Stimulated activated CD4-positive, alpha-beta T cell treated with anti-CD3 and anti-CD28 coated beads, TNF-alpha, amount 100 ng/mL, for 1 hour (primary cell): ENCODE data around the gene PPFIA2.

ENCODE experiments used
- DNase-seq, 3 donors: peaks; one replicate each; pipeline ENCODE4 v3.0.0-alpha.2; 2020; ENCODE audit warnings: low read depth in 3 of 3, low spot score in 1 of 3

PPFIA2 gene

GRCh38 chr12:81359736-81360135, 399.4 kb downstream of the PPFIA2 start:
- no peak for DNase-seq

- no peak for DNase-seq
Observed at GRCh38 chr12:81354327-81354932, 404.7 kb downstream of the PPFIA2 start.

- no peak for DNase-seq
Observed at GRCh38 chr12:81350309-81350708, 408.8 kb downstream of the PPFIA2 start.

GRCh38 chr12:81347404-81347803, 411.7 kb downstream of the PPFIA2 start:
- DNase-seq, result no peak

DNA sequence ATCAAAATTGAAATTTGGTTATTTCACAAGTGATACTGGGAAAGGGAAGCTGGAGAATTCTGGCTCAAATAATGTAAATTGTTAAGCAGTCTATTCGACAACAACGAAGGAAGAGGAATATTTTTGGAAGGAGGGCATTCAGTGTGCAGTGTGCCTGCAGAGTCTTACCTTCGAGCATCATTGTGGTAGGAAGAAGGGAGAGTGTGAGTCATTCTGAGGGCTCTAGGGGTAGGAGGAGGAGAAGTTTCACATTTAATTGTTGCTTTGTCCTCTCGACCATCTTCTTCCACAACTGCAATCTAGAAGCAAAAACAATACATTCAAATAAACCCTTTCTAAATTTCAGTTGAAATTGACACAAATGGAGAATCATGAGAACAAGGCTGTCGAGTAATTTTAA, 418.2 kb downstream of the PPFIA2 start:
- no peak for DNase-seq

DNA sequence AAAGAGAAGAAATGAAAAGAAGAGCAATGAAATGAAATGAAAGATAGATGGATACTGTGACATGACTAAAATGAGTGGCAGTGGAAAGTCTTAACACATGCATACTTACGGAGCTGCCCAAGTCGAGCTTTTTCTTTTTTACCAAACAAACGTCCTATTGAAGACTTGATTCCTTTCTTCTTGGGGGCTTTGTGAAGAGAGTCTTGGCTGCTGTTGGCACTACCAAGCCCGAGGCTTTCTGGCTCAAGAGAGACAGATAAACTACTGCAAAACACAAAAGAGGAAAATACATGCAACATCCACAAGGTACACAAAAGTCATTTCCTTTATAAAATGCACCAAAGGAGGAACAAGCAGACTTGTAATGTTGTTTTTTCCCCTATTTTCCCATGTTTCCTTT, 420.1 kb downstream of the PPFIA2 start:
- no peak for DNase-seq

DNA sequence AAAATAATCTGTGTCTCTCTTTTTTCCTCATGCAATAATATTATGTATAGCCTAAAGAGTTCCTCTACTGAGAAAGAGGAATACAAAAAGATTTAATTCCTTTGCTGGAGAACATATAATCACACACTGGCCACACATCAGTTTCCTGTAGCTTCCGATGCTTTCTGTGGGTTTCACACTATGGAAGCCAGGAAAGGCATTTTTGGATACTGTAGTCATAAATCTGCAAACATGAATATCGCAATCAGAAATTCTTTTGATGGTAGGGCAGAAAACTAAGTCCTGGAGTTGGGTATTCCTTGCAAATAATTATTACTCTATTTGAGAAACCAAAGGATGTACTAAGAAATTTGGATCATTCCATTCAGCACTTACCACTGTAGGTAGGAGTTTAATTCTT, 421.3 kb downstream of the PPFIA2 start:
- DNase-seq, result no peak

DNA sequence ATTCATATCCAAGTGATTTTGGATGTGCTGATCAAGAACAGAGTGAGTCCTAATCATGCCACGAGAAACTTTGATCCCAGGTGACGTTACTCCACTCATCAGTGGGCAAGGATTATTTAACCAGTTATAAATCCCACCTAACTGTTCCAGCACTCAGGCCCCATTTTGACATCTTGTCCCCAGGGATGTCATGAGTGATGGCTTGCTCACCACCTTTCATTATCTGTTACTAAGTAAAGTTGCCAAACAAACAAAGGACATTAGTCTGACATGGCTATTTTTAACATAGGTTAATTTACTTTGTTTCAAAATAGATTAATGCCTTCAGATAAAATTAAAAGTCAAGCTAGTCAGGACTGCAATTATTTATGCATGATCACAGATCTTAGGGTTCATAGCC, 425.3 kb downstream of the PPFIA2 start:
- no peak for DNase-seq

DNA sequence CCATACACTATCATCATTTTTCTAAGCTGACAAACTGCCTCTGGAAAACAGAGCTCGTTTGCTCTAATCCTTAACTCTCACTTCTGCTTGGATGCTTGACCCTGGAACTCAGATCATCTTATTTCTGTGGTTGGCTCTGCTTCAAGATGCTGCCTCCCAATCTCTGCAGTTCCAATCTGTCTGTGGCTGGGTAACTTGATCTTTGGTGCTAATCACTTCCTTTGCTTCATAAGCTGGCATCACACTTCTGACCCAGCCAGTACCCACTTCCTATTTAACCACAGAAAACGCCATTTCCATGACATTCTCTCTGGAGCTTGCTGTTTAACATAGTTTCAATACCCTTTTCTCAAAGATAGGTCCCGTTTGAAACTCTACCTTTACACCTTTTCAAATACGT, 427.1 kb downstream of the PPFIA2 start:
- no peak for DNase-seq

GRCh38 chr12:81330480-81330879, 428.7 kb downstream of the PPFIA2 start:
- DNase-seq, result no peak

DNA sequence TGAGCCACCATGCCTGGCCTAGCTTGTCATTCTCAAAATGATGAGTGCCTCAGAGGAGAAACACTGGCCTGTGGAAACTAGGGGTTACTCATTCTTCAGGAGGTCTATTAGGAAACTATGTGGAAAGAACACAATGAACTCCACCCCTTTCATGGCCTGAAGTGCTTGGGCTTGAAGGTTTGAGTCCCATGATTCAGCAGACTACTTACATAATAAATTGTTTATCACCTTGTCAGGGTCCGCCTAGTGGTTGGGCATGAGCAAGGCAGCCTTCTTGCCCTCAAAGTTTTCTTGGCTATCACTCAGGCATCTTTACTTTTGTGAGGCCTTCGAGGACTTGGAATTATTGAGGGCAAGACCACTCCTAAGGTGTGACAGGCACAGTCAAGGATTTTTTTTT, 430.1 kb downstream of the PPFIA2 start:
- no peak for DNase-seq

GRCh38 chr12:81327425-81327824, 431.7 kb downstream of the PPFIA2 start:
- no peak for DNase-seq

- DNase-seq, result no peak
Observed at GRCh38 chr12:81325086-81325485, 434.1 kb downstream of the PPFIA2 start.

DNA sequence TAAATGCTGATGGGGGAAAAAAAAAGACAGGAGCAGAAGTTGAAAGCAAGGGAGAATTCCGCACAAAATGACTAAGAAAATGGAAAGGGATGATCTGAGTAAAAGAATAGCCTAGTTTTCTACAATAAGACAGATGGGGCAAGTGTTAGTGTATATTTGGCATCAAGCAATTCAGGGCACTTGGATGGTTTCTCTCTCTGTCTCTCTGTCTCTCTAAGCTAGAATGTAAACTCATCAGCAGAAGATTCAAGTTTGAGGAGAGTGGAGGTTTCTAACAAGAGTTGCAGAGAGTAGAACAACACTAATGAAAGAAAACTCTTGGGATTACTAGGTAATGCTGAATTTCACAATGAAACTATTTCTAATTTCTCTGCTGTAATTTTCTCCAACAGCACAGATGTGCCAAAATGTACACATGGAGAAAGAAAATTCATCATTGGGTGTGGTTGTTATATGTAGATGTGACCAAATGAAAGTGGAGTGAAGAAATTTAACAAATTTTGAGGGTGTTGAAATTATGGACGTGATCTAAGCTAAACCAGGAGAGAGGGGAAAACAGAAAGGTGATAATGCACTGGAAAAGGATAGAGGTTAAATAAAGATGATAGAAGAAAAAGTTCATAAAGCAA, 444.1 kb downstream of the PPFIA2 start:
- no peak for DNase-seq

DNA sequence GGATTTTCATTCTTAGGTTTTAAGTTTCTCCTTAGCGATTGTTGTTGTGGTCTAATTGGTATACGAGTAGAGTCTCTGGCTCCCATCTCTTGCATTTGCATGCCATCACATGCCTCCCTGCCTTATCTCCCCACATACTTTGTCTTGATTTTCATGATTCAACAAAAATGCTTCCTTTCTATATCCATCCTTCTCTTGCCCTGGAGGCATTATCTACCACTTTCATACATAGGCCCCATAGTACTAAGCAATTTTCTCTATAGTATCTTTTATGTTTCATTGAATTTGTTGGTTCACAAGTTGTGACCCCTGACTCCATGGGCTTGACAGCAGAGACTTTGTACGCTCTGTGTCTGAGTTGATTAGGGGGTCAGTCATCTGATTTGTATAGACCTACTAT, 455.2 kb downstream of the PPFIA2 start:
- DNase-seq, result no peak

GRCh38 chr12:81300454-81300853, 458.7 kb downstream of the PPFIA2 start:
- no peak for DNase-seq

DNA sequence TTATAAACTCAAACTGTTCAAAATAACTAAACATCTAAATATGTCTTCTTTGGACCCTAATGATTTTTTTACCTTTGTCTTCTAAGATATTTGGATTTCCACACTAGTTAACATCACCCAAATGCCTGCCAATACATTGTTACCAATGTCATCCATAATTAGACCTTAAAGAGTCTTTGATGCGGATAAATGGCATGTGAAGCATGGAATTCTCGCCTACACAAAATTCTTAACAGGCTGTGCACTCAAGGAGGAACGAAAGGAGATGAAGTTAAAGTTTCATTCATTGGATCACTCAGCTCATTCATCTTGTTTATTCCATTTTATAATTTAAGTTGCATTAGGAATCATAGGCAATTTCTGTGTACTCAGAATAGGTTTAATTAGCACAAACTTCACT, 461.5 kb downstream of the PPFIA2 start:
- DNase-seq, result no peak

DNA sequence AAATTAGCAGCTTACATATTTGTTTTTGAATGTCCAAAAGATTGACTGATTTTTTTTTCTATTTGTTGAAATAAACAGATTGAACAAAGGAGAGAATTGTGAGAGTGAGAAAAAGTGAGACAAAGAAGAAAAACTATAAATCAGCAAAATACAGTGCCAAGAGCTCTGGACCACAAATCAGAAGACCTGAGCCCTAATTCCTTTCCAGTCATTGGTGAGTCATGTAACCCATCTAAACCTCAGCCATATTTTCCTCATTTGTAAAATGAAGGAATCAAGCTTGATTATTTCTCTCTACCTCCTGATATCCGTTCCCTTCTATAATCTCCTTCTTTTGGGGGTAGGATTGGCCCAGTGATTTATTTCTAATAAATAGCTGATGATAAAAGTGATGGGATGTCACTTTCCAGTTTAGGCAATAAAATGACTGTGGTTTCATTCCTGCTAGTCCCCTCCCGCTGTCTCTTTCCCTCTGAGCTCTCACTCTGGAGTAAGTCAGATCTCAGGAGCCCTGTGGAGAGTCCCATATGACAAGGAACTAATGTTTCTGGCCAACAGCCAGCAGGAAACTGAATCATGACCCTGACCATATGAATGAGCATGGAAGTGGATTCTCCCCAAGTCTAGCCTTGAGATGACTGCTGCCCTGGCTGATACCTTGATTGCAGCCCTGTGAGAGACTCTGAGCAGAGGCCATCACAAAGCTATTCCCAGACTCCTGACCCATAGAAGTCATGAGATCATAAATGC, 462.4 kb downstream of the PPFIA2 start:
- DNase-seq, result no peak

- no peak for DNase-seq
Observed at GRCh38 chr12:81295251-81295650, 463.9 kb downstream of the PPFIA2 start.

DNA sequence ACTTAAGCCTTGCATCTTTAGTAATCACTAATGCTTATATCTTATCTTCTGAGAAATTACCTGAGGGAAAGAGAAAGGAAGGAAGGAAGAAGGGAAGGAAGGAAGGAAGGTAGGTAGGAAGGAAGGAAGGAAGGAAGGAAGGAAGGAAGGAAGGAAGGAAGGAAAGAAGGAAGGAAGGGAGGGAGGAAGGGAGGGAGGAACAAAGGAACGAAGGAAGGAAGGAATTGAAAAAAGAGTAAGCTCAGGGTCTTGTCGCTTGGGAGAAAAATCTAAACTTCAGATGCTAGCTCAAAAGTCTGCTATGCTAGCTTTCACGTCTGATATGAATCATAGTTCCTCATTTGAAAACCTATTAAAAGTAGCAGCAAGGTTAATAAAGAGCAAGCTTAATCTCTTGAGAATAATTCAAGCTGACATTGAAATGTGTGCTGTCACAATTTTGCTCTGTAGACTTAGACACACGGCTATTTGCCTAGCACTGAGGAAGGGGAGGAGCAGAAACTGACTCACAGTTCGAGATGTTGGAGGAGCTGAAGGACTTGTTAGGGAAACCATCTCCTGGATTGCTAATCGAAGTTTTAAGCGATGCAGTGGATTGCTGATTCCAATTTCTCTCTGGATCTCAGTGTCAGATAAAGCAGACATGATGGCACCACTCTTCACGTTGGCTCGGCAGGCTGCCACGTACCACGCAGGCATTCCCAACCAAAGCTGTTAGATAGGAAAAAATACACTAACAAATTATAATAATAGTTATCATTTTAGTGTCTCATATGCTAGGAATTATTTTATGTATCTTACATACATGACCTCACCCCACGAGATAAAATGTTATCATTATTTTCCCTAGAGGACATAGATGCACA, 464.6 kb downstream of the PPFIA2 start:
- DNase-seq, result no peak

DNA sequence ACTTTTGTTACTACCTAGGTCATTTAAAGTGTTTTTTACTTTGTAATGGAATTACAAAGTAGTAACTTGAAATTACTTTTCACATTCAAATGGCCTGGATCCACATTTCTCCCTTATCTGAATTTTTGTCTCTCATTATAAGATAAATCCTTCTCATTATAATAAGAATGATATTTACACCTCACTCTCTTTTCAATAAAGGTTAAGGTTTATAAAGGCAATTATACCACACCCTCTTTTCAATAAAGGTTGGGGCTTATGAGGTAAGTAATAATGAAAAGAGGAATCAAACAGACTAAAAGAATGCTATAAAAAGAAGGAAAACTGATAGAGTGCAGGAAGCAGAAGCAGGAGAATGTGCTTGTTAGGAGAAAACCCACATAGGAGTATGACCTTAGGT, 470.5 kb downstream of the PPFIA2 start:
- DNase-seq, result no peak

DNA sequence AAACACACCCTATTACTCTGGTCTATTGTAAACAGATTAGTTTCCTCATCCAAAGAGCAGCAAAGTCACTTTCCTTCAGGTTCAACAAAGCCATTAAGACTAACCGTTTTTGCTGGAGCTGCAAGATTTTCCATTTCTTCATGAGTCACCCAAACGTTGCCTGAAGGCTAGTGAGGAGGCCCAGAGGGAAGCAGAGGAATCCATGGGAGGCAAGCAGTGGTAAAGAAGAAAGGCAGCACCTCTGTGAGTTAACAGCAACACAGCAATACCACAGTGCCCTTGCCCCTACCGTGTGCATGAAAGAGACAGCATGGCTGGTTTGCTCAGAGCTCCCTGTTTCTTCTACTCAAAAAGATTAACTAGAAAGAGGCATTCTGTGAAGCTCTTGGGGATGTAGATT, 475.0 kb downstream of the PPFIA2 start:
- DNase-seq, result no peak
